Activated T-helper 2 cell treated with anti-CD3 and anti-CD28 coated beads, Interferon-gamma antibody, Interleukin-2, Interleukin-4, amounts not matched to agents 10 μg/mL and 5 μg/mL and 100 μg/mL, durations not matched to agents 14 hours and 24 hours and 36 hours (primary cell): ENCODE results near the gene KANSL2. TPM values are rescaled to one million over a fixed set of nuclear protein-coding genes. Genes with fewer than 3 reads are reported as not detected.
"Not testable (repeated sequence)": the region's sequence is repeated elsewhere in the genome, so short reads cannot be mapped to it uniquely, and the experiment has no call there.

ENCODE experiments used
- DNase-seq: peaks from one replicate; pipeline ENCODE4 v3.0.0; 2021; ENCODE audit warnings: low spot score
- H3K27ac Mint-ChIP-seq: one replicate; pipeline ENCODE4 v1.8.0; 2021; ENCODE audit warnings: mixed read lengths
- H3K27me3 Mint-ChIP-seq: one replicate; pipeline ENCODE4 v1.8.0; 2021; ENCODE audit warnings: low read depth, mixed read lengths
- H3K36me3 Mint-ChIP-seq: one replicate; pipeline ENCODE4 v1.8.0; 2021; ENCODE audit warnings: low read depth, mixed read lengths
- H3K4me1 Mint-ChIP-seq: one replicate; pipeline ENCODE4 v1.8.0; 2021; ENCODE audit warnings: low read depth, mixed read lengths
- H3K4me3 Mint-ChIP-seq: one replicate; pipeline ENCODE4 v1.8.0; 2021; ENCODE audit warnings: low read depth, mild to moderate bottlenecking, moderate library complexity, mixed read lengths
- H3K9me3 Mint-ChIP-seq: one replicate; pipeline ENCODE4 v1.8.0; 2021; ENCODE audit warnings: mixed read lengths
- intact Hi-C: fragments of 100-400 bp; cut with micrococcal nuclease; formaldehyde crosslinking; loops from one replicate; pipeline ENCODE4 v1.15.1; 2023
- total RNA-seq: library from RNA; stranded (reverse); gene quantifications from 2 replicates; pipeline ENCODE4 v1.2.3, GENCODE V29; 2022

The KANSL2 gene
- total RNA-seq, 1 donor from 2014 or later: 62.7 TPM

DNA sequence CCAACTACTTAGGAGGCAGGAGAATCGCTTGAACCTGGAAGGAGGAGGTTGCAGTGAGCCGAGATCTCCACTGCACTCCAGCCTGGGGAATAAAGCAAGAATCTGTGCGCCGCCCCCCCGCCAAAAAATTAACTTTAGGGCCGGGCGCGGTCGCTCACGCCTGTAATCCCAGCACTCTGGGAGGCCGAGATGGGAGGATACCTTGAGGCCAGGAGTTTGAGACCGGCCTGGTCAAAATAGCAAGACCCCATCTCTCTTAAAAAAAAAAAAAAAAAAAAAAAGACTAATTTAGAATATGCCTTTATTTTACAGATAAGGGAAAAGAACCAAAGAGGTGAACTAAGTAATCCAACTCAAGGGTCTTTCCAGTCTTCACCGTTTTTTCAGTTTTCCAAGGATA, 1.2 kb downstream of the KANSL2 start:
- intact Hi-C loops: loop anchor here (5.0 kb wide), 1 partner anchor 574 kb away; the partner anchor contains the start of gene SENP1
- DNase-seq: no peak
- Mint-ChIP-seq H3K27me3 (no peaks in the 10 kb centered on the region), H3K4me1 (peaks cover 32% of the 10 kb centered on the region), H3K27ac (peak overlapping the region; percentile 94), H3K36me3 (peaks cover 58% of the 10 kb centered on the region), H3K4me3 (peak overlapping the region; percentile 99), H3K9me3 (no peaks in the 10 kb centered on the region)

DNA sequence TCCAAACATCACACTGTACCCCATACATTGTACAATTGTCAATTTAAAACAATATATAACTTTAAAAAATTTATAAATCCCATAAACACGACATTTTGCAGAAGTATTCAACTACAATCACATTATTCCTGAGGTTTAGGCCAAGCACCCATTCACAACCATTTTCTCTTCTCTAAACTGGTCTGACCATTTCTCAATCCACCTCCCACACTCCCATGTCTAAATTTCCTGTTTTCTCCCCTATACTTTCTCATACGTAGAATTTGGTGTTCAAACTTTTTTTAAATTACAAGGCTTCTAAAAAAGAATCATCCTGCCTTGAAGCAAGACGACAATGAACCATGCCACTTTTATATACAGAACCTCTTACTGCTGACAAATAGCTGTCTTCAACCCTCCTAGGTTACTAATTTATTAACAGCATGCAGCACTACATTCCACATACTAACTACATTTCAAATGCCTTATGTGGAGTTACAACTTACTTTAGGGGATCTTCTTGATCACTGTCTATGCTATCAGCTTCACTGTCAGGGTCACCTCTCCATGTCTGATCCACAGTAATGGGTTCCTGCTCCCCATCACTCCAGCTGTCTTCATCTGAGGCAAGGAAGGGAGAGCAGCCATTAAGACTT, 3.4 kb downstream of the KANSL2 start:
- peaks cover 33% of the 10 kb centered on the region for H3K4me1 Mint-ChIP-seq
- H3K27ac Mint-ChIP-seq: peak overlapping the region; percentile 90
- no peaks in the 10 kb centered on the region for H3K27me3 Mint-ChIP-seq
- no peak for DNase-seq
- intact Hi-C loops: loop anchor here (1.0 to 5.0 kb wide), 2 partner anchors 39 to 871 kb away; no protein-coding TSS in a partner anchor
- peaks cover 65% of the 10 kb centered on the region for H3K36me3 Mint-ChIP-seq
- H3K4me3 Mint-ChIP-seq: peak overlapping the region; percentile 75
- H3K9me3 Mint-ChIP-seq: no peaks in the 10 kb centered on the region

DNA sequence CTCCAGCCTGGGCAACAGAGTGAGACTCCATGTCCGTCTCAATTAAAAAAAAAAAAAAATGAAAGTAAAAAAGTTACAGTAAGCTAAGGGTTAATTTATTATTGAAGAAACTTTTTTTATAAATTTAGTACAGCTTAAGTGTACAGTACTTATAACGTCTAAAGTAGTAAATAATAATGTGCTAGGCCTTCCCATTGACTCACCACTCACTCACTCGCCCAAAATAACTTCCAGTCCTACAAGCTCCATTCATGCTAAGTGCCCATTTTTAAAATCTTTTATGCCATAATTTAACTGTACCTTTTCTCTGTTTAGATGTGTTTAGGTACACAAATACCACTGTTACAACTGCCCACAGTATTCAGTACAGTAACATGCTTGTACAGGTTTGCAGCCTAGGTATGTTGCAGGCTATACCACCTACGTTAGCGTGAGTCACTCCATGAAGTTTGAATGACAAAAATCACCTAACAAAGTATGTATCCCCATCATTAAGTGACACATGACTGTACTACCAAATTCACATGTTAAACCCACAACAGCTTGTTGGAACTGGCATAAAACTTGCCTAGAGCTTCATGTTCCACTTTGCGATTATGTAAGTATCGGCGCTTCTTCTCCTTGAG, 10.7 kb downstream of the KANSL2 start:
- intact Hi-C loops: no loop called here
- no peak for DNase-seq
- Mint-ChIP-seq H3K4me3 (no peak overlapping the region), H3K27ac (no peak overlapping the region), H3K9me3 (no peaks in the 10 kb centered on the region), H3K4me1 (peaks cover 7% of the 10 kb centered on the region), H3K36me3 (peaks cover 64% of the 10 kb centered on the region), H3K27me3 (no peaks in the 10 kb centered on the region)

DNA sequence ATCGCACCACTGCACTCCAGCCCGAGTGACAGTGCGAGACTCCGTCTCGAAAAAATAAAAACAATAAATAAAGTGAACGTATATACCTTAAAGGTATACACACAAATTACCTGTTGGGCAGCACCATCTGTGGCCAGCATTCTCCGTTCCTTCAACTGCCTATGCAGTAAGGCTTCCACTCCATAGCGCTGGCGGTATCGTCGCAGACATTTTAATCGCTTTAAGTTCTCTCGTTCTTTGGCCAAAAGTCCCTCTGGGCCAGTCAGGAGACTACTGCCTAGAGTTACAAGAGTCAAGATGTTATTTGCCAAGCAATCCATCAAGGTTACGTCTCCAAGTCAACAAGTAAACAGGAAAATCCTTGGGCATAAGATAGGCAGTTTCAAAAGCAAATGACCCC, 13.0 kb downstream of the KANSL2 start:
- H3K4me1 Mint-ChIP-seq: peaks cover 6% of the 10 kb centered on the region
- no peak for DNase-seq
- intact Hi-C loops: no loop called here
- H3K27me3 Mint-ChIP-seq: no peaks in the 10 kb centered on the region
- H3K9me3 Mint-ChIP-seq: no peaks in the 10 kb centered on the region
- H3K4me3 Mint-ChIP-seq: no peak overlapping the region
- H3K36me3 Mint-ChIP-seq: peaks cover 63% of the 10 kb centered on the region
- H3K27ac Mint-ChIP-seq: no peak overlapping the region

DNA sequence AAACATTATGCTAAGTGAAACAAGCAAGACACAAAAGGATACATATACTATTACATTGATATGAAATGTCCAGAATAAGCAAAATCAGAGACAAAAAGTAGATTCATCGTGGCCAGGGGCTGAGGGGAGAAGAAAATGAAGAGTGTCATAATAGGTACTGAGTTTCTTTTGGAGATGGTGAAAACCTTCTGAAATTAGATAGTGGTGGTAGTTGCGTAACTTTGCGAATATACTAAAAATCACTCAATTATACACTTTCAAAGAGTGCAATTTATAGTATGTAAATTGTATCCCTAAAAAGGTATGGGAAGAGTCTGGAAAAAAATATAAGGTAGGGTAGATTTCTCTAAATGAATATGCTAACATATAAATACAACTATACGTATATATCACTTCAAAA, 22.2 kb downstream of the KANSL2 start:
- intact Hi-C loops: no loop called here
- H3K4me3 Mint-ChIP-seq: no peak overlapping the region
- DNase-seq: no peak
- H3K36me3 Mint-ChIP-seq: peaks cover 73% of the 10 kb centered on the region
- no peak overlapping the region for H3K27ac Mint-ChIP-seq
- no peaks in the 10 kb centered on the region for H3K9me3 Mint-ChIP-seq
- H3K27me3 Mint-ChIP-seq: no peaks in the 10 kb centered on the region
- H3K4me1 Mint-ChIP-seq: peaks cover 9% of the 10 kb centered on the region

DNA sequence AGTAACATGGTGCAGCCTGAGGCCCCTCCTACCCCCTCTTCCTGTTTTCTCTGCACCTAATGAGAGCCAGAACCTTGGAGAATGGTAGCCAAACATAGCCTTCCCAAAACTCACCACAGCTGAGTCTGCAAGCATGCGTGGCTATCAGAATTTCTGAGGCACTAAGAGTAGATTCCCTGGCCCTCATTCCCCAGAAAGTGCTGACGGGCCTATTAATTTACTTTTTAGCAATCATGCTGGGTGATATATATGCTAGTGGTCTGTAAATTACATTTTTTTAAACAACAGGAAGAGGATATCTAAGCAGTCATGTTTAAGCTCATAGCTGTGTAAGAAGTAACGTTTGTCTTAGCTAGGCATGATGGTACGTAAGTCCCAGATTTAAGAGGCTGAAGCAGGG, 30.4 kb downstream of the KANSL2 start:
- no peaks in the 10 kb centered on the region for H3K27me3 Mint-ChIP-seq
- no peak overlapping the region for H3K4me3 Mint-ChIP-seq
- H3K4me1 Mint-ChIP-seq: no peaks in the 10 kb centered on the region
- no peak for DNase-seq
- H3K27ac Mint-ChIP-seq: no peak overlapping the region
- intact Hi-C loops: no loop called here
- no peaks in the 10 kb centered on the region for H3K9me3 Mint-ChIP-seq
- peaks cover 74% of the 10 kb centered on the region for H3K36me3 Mint-ChIP-seq

DNA sequence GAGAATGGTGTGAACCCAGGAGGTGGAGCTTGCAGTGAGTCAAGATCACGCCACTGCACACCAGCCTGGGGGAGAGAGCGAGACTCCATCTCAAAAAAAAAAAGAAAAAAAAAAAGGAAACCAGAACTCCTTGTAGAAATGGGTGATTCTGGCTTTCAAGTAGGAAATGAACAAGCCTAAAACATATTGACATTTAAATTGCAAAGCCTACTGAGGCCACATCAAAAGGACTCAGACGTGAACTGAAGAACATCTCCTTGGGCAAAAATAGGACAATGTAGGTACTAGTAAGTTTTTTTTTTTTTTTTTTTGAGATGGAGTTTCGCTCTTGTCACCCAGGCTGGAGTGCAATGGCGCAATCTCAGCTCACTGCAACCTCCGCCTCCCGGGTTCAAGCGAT, 36.7 kb downstream of the KANSL2 start:
- DNase-seq, H3K4me1 Mint-ChIP-seq, H3K4me3 Mint-ChIP-seq, H3K27me3 Mint-ChIP-seq, H3K27ac Mint-ChIP-seq, intact Hi-C loops: not testable (repeated sequence)
- peaks cover 77% of the 10 kb centered on the region for H3K36me3 Mint-ChIP-seq
- peaks cover 16% of the 10 kb centered on the region for H3K9me3 Mint-ChIP-seq

DNA sequence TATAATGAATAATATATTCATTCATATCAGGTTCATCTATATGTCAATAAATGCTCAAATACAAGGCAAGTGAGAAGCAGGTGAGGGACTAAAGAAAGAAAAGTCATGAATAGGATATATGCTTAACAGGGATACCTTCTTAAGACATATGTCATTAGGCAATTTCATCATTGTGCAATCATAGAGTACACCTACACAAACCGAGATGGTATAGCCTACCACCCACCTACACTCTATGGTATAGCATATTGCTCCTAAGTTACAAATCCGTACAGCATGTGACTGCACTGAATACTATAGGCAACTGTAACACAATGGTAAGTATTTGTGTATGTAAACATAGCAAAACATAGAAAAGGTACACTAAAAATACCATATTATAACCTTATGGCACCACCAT, 39.0 kb downstream of the KANSL2 start:
- no peak overlapping the region for H3K27ac Mint-ChIP-seq
- intact Hi-C loops: no loop called here
- no peaks in the 10 kb centered on the region for H3K4me1 Mint-ChIP-seq
- peaks cover 19% of the 10 kb centered on the region for H3K9me3 Mint-ChIP-seq
- peaks cover 68% of the 10 kb centered on the region for H3K36me3 Mint-ChIP-seq
- no peaks in the 10 kb centered on the region for H3K27me3 Mint-ChIP-seq
- H3K4me3 Mint-ChIP-seq: no peak overlapping the region
- no peak for DNase-seq

DNA sequence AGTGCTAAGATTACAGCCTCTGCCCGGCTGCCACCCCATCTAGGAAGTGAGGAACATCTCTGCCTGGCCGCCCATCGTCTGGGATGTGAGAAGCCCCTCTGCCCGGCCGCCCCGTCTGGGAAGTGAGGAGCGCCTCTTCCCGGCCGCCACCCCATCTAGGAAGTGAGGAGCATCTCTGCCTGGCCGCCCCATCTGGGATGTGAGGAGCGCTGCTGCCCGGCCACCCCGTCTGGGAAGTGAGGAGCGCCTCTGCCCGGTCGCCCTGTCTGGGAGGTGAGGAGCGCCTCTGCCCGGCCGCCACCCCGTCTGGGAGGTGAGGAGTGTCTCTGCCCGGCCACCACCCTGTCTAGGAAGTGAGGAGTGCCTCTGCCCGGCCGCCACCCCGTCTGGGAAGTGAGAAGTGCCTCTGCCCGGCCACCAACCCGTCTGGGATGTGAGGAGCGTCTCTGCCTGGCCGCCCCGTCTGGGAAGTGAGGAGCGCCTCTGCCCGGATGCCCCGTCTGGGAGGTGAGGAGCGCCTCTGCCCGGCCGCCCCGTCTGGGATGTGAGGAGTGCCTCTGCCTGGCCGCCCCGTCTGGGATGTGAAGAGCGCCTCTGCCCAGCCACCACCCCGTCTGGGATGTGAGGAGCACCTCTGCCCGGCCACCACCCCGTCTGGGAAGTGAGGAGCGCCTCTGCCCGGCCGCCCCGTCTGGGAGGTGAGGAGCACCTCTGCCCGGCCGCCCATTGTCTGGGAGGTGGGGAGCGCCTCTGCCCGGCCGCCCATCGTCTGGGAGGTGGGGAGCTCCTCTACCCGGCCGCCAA, 40.1 kb downstream of the KANSL2 start:
- H3K4me1 Mint-ChIP-seq, H3K27ac Mint-ChIP-seq, H3K27me3 Mint-ChIP-seq, DNase-seq, intact Hi-C loops, H3K4me3 Mint-ChIP-seq: not testable (repeated sequence)
- H3K9me3 Mint-ChIP-seq: peaks cover 19% of the 10 kb centered on the region
- H3K36me3 Mint-ChIP-seq: peaks cover 60% of the 10 kb centered on the region

DNA sequence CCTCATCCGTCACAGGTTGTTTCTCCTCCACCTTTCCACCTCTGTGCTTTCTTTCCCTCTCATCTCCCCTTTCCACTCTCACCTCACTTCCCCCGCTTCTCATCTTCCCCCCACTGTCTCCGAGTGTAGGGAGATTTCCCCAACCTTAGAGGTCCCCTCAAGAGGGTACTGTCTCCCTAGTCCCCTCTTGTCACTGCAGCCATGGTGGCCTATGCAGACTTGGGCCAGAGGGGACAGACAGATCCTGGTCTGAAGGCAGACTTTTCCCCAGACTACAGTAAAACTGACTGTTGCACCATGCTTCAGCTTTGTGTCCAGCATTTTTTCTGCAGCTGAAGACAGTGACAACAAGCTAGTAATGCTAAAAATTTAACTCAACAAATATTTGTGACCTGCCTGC, 41.2 kb downstream of the KANSL2 start:
- no peak for DNase-seq
- H3K4me1 Mint-ChIP-seq: no peaks in the 10 kb centered on the region
- peaks cover 49% of the 10 kb centered on the region for H3K36me3 Mint-ChIP-seq
- no peaks in the 10 kb centered on the region for H3K27me3 Mint-ChIP-seq
- H3K9me3 Mint-ChIP-seq: peaks cover 19% of the 10 kb centered on the region
- no peak overlapping the region for H3K4me3 Mint-ChIP-seq
- H3K27ac Mint-ChIP-seq: no peak overlapping the region
- intact Hi-C loops: no loop called here

DNA sequence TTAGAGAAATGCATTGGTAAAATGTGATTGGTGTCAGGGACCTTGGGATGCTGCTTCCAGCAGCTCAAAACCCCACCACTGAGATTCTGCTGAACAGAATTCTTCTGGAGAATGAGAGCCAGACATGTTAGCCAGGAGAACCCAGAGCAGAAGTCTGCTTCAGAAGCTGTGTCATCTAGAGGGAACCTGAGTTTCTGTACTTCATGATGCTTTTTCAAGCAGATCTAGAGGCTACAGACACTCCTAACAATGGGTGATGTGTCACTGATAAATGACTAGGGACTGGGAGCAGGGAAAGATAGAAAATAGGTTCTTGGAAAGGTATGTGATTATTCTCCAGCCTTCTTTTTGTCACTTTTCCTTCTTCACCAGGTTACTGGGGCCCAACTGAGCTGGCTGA, 41.6 kb downstream of the KANSL2 start:
- no peak for DNase-seq
- intact Hi-C loops: no loop called here
- Mint-ChIP-seq H3K36me3 (peaks cover 48% of the 10 kb centered on the region), H3K4me3 (no peak overlapping the region), H3K27ac (no peak overlapping the region), H3K4me1 (no peaks in the 10 kb centered on the region), H3K27me3 (no peaks in the 10 kb centered on the region), H3K9me3 (peaks cover 19% of the 10 kb centered on the region)

DNA sequence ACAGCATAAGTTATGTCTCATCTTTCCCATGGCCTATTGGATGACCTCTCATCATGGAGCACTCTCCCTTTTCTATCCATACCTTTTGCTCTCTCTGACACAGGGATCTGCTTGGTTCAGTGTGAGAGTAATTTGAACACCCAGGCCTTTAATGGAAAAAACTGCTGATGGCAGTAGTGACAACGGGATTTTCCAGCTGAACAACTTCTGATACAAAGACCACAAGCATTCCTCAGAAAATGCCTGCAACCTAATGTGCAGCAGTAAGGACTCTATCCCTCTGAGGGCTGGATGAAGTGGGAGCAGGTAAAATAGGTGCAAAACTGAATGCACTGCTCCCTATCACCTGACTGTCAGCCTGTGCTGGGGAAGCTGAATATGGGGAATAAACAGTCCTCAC, 51.0 kb downstream of the KANSL2 start:
- intact Hi-C loops: no loop called here
- H3K4me3 Mint-ChIP-seq: no peak overlapping the region

DNA sequence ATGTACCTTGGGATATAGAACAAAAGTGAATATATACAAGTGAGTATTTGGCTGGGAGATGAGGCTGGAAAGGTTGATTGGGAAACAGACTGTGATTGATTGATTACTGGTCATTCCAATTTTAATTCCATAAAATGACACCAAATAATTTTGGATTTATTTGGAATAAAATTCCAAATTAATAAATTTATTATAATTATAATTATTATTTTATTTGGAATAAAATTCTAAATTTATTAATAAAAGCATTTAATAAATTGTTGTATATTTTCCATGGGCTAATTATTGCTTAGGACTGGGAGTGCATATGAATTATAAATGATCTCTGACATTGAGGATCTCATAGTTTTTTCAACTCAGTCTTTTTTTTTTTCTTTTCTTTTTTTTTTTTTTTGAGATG, 51.7 kb downstream of the KANSL2 start:
- H3K4me1 Mint-ChIP-seq: no peaks in the 10 kb centered on the region
- intact Hi-C loops: no loop called here
- no peak for DNase-seq
- H3K9me3 Mint-ChIP-seq: no peaks in the 10 kb centered on the region
- peaks cover 9% of the 10 kb centered on the region for H3K27me3 Mint-ChIP-seq
- H3K27ac Mint-ChIP-seq: no peak overlapping the region
- no peaks in the 10 kb centered on the region for H3K36me3 Mint-ChIP-seq
- H3K4me3 Mint-ChIP-seq: no peak overlapping the region

More for the DNA sequence above, 51.0 kb downstream of the KANSL2 start:
- H3K4me1 Mint-ChIP-seq: no peaks in the 10 kb centered on the region
- H3K27me3 Mint-ChIP-seq: peaks cover 9% of the 10 kb centered on the region
- no peaks in the 10 kb centered on the region for H3K36me3 Mint-ChIP-seq
- DNase-seq: no peak
- no peaks in the 10 kb centered on the region for H3K9me3 Mint-ChIP-seq
- no peak overlapping the region for H3K27ac Mint-ChIP-seq
